Nephron (organoid): ENCODE results near the gene SNAPC5.

ENCODE experiments used
- H3K27ac Mint-ChIP-seq, 3 experiments: 2 replicates each; pipeline ENCODE4 v1.8.0; 2020; ENCODE audit warnings: mixed read lengths in 3 of 3, mild to moderate bottlenecking in 2 of 3, moderate library complexity in 1 of 3
- H3K27me3 Mint-ChIP-seq: 2 replicates; pipeline ENCODE4 v1.8.0; 2021; ENCODE audit warnings: low read depth, mild to moderate bottlenecking, moderate library complexity, mixed read lengths
- H3K36me3 Mint-ChIP-seq: 2 replicates; pipeline ENCODE4 v1.8.0; 2020; ENCODE audit warnings: low read depth, mixed read lengths
- H3K4me1 Mint-ChIP-seq: 2 replicates; pipeline ENCODE4 v1.8.0; 2020; ENCODE audit warnings: mixed read lengths
- H3K4me3 Mint-ChIP-seq, 3 experiments: 2 replicates each; pipeline ENCODE4 v1.8.0; 2020; ENCODE audit warnings: mild to moderate bottlenecking in 3 of 3, mixed read lengths in 3 of 3, moderate library complexity in 2 of 3
- H3K9me3 Mint-ChIP-seq: 2 replicates; pipeline ENCODE4 v1.8.0; 2020; ENCODE audit warnings: mixed read lengths
- CTCF ChIP-seq, 3 experiments: fragments of 200-600 bp; sonication (generic); IDR thresholded peaks; one replicate each; pipeline ENCODE4 v1.5.0; 2021; ENCODE audit warnings: antibody characterized with exemption in 3 of 3; ENCODE audit not compliant: unreplicated experiment in 3 of 3

SNAPC5 gene

DNA sequence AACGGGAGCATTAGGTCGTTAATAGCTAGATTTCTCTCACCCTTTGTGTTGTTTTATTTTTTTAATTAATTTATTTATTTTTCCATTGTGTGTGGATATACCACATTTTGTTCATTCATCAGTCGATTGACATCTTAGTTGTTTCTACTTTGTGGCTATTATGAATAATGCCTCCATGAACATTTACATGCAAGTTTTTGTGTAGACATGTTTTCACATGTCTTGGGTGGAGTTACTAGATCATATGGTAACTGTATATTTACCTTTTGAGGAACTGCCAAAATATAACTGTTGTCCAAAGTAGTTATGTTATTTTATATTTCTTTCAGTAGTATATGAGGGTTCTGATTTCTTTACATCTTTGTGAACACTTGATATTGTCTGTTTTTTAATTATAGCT lies 26.4 kb upstream of the SNAPC5 start:
- H3K27ac Mint-ChIP-seq = no peak overlapping the region
- H3K4me1 Mint-ChIP-seq = no peaks in the 10 kb centered on the region
- TF ChIP-seq CTCF (IDR thresholded peaks at IDR 0.05; ENCODE audit: unreplicated experiment in 3 of 3) = no peak
- H3K27me3 Mint-ChIP-seq = no peaks in the 10 kb centered on the region
- H3K36me3 Mint-ChIP-seq = peaks cover 9% of the 10 kb centered on the region
- H3K9me3 Mint-ChIP-seq = no peaks in the 10 kb centered on the region
- no peak overlapping the region for H3K4me3 Mint-ChIP-seq

DNA sequence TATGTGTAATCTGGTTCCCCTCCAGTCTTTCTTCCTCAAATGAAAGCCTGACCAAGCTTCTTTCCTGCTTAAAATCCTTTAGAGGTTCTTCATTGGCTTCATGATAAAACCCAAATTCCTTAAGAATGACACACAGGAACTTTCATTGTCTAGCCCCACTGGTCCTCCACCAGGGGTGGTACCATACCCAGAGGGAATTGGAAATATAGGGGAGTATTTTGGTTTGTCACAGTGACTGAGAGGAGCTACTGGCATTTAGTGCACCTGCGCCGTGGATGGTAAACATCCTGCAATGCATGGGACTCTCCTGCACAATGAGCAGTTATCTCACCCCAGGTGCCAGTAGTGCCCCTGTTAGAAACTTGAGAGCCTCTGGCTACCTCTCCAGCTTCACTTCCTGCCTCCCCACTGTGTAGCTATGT lies 18.4 kb upstream of the SNAPC5 start:
- Mint-ChIP-seq H3K27ac (no peak overlapping the region), H3K36me3 (peaks cover 23% of the 10 kb centered on the region), H3K4me1 (no peaks in the 10 kb centered on the region), H3K27me3 (no peaks in the 10 kb centered on the region), H3K9me3 (no peaks in the 10 kb centered on the region), H3K4me3 (no peak overlapping the region)
- no peak for TF ChIP-seq CTCF (IDR thresholded peaks at IDR 0.05; ENCODE audit: unreplicated experiment in 3 of 3)

DNA sequence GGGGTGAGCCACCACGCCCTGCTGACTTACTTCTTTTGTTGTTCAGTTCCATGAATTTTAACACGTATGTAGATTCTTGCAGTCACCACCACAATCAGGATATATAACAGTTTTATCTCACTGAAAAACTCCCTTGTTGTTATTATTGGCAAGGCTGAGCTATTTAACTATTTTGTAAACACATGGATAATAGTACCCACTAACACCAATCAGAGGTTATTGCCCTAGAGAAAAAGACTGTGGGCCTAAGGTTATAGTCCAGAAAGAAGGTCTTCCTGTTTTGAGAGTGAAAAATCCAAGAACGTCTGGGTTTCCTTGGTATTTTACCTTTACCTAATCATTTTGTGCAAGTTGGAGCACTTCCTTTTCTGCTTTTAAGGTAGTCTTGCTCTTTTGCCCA lies 17.0 kb upstream of the SNAPC5 start:
- H3K36me3 Mint-ChIP-seq = peaks cover 23% of the 10 kb centered on the region
- H3K9me3 Mint-ChIP-seq = no peaks in the 10 kb centered on the region
- H3K4me3 Mint-ChIP-seq = no peak overlapping the region
- H3K27ac Mint-ChIP-seq = no peak overlapping the region
- no peaks in the 10 kb centered on the region for H3K4me1 Mint-ChIP-seq
- no peaks in the 10 kb centered on the region for H3K27me3 Mint-ChIP-seq
- no peak for TF ChIP-seq CTCF (IDR thresholded peaks at IDR 0.05; ENCODE audit: unreplicated experiment in 3 of 3)

- Mint-ChIP-seq H3K9me3 (no peaks in the 10 kb centered on the region), H3K4me3 (peak overlapping the region in 2 of 3 experiments; percentile 80 to 84), H3K4me1 (peaks cover 19% of the 10 kb centered on the region), H3K36me3 (peaks cover 12% of the 10 kb centered on the region), H3K27ac (peak overlapping the region; percentile 36 to 90 (median 46)), H3K27me3 (no peaks in the 10 kb centered on the region)
- TF ChIP-seq CTCF (IDR thresholded peaks at IDR 0.05; ENCODE audit: unreplicated experiment in 3 of 3) = no peak
Measured at GRCh38 chr15:66508293-66508883, 10.8 kb upstream of the SNAPC5 start.

- Mint-ChIP-seq H3K27me3 (no peaks in the 10 kb centered on the region), H3K36me3 (peaks cover 35% of the 10 kb centered on the region), H3K9me3 (no peaks in the 10 kb centered on the region), H3K4me1 (peaks cover 27% of the 10 kb centered on the region), H3K27ac (peak overlapping the region; percentile 95 to 98 (median 97)), H3K4me3 (peak overlapping the region; percentile 95 to 100 (median 96))
- TF ChIP-seq CTCF (IDR thresholded peaks at IDR 0.05; ENCODE audit: unreplicated experiment in 3 of 3) = no peak
Measured at GRCh38 chr15:66505818-66506217, 8.3 kb upstream of the SNAPC5 start.

GRCh38 chr15:66505430-66505811 lies 7.9 kb upstream of the SNAPC5 start:
- no peaks in the 10 kb centered on the region for H3K9me3 Mint-ChIP-seq
- peaks cover 27% of the 10 kb centered on the region for H3K4me1 Mint-ChIP-seq
- peak overlapping the region; percentile 95 to 100 (median 96) for H3K4me3 Mint-ChIP-seq
- H3K27ac Mint-ChIP-seq = peak overlapping the region; percentile 95 to 98 (median 97)
- no peaks in the 10 kb centered on the region for H3K27me3 Mint-ChIP-seq
- TF ChIP-seq CTCF (IDR thresholded peaks at IDR 0.05; ENCODE audit: unreplicated experiment in 3 of 3) = no peak
- H3K36me3 Mint-ChIP-seq = peaks cover 39% of the 10 kb centered on the region
